PFSK-1 (cell line): ENCODE measurements around the gene ZBTB38.

Experiments
- FOXP2 ChIP-seq: optimal IDR thresholded peaks from 2 replicates; pipeline ENCODE3; 2011; ENCODE audit warnings: borderline replicate concordance, control low read depth, inconsistent platforms; ENCODE audit not compliant: insufficient read depth; ENCODE audit errors: extremely low read length, extremely low read depth
- POLR2AphosphoS5 ChIP-seq: IDR thresholded peaks from 2 replicates; pipeline ENCODE4 v1.6.1; 2012; ENCODE audit warnings: low read depth, mild to moderate bottlenecking, control low read depth, low read length, moderate library complexity
- REST ChIP-seq, 2 experiments: IDR thresholded peaks; 2 replicates each; pipeline versions ENCODE4 v1.6.1 to v1.8.0; 2011 to 2012; ENCODE audit warnings: low read depth in 2 of 2, low read length in 2 of 2, control low read depth in 1 of 2, inconsistent platforms in 1 of 2, mild to moderate bottlenecking in 1 of 2, moderate library complexity in 1 of 2; ENCODE audit not compliant: insufficient read depth in 1 of 2
- SIN3A ChIP-seq: IDR thresholded peaks from 2 replicates; pipeline ENCODE4 v1.6.1; 2012; ENCODE audit warnings: mild to moderate bottlenecking, low read length, moderate library complexity, borderline replicate concordance; ENCODE audit not compliant: insufficient read depth
- TAF1 ChIP-seq: IDR thresholded peaks from 2 replicates; pipeline ENCODE4 v1.6.1; 2012; ENCODE audit warnings: low read length, control low read depth, borderline replicate concordance; ENCODE audit not compliant: insufficient read depth

Gene ZBTB38

GRCh38 chr3:141375381-141376301, 7.3 kb downstream of the ZBTB38 start:
- TF ChIP-seq SIN3A (no peak), POLR2AphosphoS5 (no peak), FOXP2 (no peak), REST (IDR thresholded peaks at IDR 0.05; ENCODE audit: insufficient read depth in 1 of 2, low read depth in 2 of 2, low read length in 2 of 2) (no peak), TAF1 (no peak)

- TF ChIP-seq FOXP2 (no peak), REST (IDR thresholded peaks at IDR 0.05; ENCODE audit: insufficient read depth in 1 of 2, low read depth in 2 of 2, low read length in 2 of 2) (no peak), TAF1 (no peak), POLR2AphosphoS5 (no peak), SIN3A (no peak)
Measured at GRCh38 chr3:141377377-141377776, 9.1 kb downstream of the ZBTB38 start.

- TF ChIP-seq SIN3A (no peak), FOXP2 (no peak), TAF1 (no peak), POLR2AphosphoS5 (no peak), REST (IDR thresholded peaks at IDR 0.05; ENCODE audit: insufficient read depth in 1 of 2, low read depth in 2 of 2, low read length in 2 of 2) (no peak)
Measured at GRCh38 chr3:141378556-141378955, 10.3 kb downstream of the ZBTB38 start.

GRCh38 chr3:141379250-141379966, 11.1 kb downstream of the ZBTB38 start:
- TF ChIP-seq POLR2AphosphoS5 (no peak), TAF1 (no peak), FOXP2 (no peak), SIN3A (no peak), REST (IDR thresholded peaks at IDR 0.05; ENCODE audit: insufficient read depth in 1 of 2, low read depth in 2 of 2, low read length in 2 of 2) (no peak)
